SK-N-SH (cell line): ENCODE results near the gene SPOUT1. TPM values are rescaled to one million over a fixed set of nuclear protein-coding genes. Genes with fewer than 3 reads are reported as not detected.
A peak's percentile ranks its signal among the peaks of the same experiment; 100 is the strongest.

ENCODE experiments used
- CTCF ChIA-PET: fragments of 300-600, 350-600 bp; formaldehyde crosslinking; extraction: SDS; loops from one replicate; lab custom pipeline; 2021; lab: Yijun Ruan, JAX
- POLR2A ChIA-PET: fragments of 350-600 bp; sonication (Branson Sonifier 250); formaldehyde crosslinking; extraction: SDS; loops from one replicate; lab custom pipeline; 2020; ENCODE audit warnings: antibody characterized with exemption, inconsistent platforms; lab: Yijun Ruan, JAX
- DNase-seq: peaks from one replicate; pipeline ENCODE4 v3.0.0; 2012
- H2AFZ ChIP-seq: fragments of 200-600 bp; sonication (generic); 2 replicates; pipeline ENCODE4 v1.8.1; 2016; ENCODE audit warnings: antibody characterized with exemption, mild to moderate bottlenecking, low read depth
- H3F3A ChIP-seq: fragments of 200-600 bp; sonication (generic); replicated peaks from 2 replicates; pipeline ENCODE3; 2016; ENCODE audit warnings: antibody characterized with exemption, mild to moderate bottlenecking; ENCODE audit not compliant: insufficient read depth
- H3K27ac ChIP-seq, 2 experiments: fragments of 200-500 bp in 1 of 2; fragments of 200-600 bp in 1 of 2; sonication (Bioruptor generic) in 1 of 2; sonication (generic), shearing (Covaris generic) in 1 of 2; 2 replicates each; pipeline versions ENCODE4 v1.5.1 to v1.6.1; 2014 to 2016; ENCODE audit warnings: low read depth in 2 of 2, inconsistent platforms in 1 of 2, low read length in 1 of 2, mild to moderate bottlenecking in 1 of 2, mixed read lengths in 1 of 2
- H3K27me3 ChIP-seq: fragments of 200-600 bp; sonication (generic), shearing (Covaris generic); 2 replicates; pipeline ENCODE4 v1.6.1; 2016; ENCODE audit warnings: mixed run types; ENCODE audit not compliant: insufficient read depth
- H3K36me3 ChIP-seq, 2 experiments: fragments of 200-500 bp in 1 of 2; fragments of 200-600 bp in 1 of 2; sonication (Bioruptor generic) in 1 of 2; sonication (generic) in 1 of 2; replicated peaks in 1 of 2; 2 replicates each; pipeline versions ENCODE3 to v1.5.1; 2014 to 2016; ENCODE audit warnings: low read length in 1 of 2, mild to moderate bottlenecking in 1 of 2; ENCODE audit not compliant: insufficient read depth in 2 of 2, control insufficient read depth in 1 of 2
- H3K4me1 ChIP-seq, 2 experiments: fragments of 200-500 bp in 1 of 2; fragments of 200-600 bp in 1 of 2; sonication (Bioruptor generic) in 1 of 2; sonication (generic), shearing (Covaris generic) in 1 of 2; 2 replicates each; pipeline versions ENCODE4 v1.5.1 to v1.6.1; 2014 to 2016; ENCODE audit warnings: low read depth in 1 of 2, low read length in 1 of 2, mixed run types in 1 of 2; ENCODE audit not compliant: insufficient read depth in 2 of 2, control insufficient read depth in 1 of 2
- H3K4me2 ChIP-seq: fragments of 200-600 bp; sonication (generic), shearing (Covaris generic); 2 replicates; pipeline ENCODE4 v1.6.1; 2017; ENCODE audit warnings: mixed run types
- H3K4me3 ChIP-seq, 2 experiments: fragments of 200-500 bp in 1 of 2; fragments of 200-600 bp in 1 of 2; sonication (Bioruptor generic) in 1 of 2; sonication (generic), shearing (Covaris generic) in 1 of 2; 2 replicates each; pipeline versions ENCODE4 v1.5.1 to v1.8.1; 2014 to 2016; ENCODE audit warnings: low read depth in 2 of 2, inconsistent platforms in 1 of 2, low read length in 1 of 2, mild to moderate bottlenecking in 1 of 2, mixed read lengths in 1 of 2, moderate library complexity in 1 of 2
- H3K79me2 ChIP-seq: fragments of 200-600 bp; sonication (generic); 2 replicates; pipeline ENCODE4 v1.8.1; 2017; ENCODE audit warnings: mild to moderate bottlenecking; ENCODE audit not compliant: insufficient read depth
- H3K9ac ChIP-seq: fragments of 200-600 bp; sonication (generic); 2 replicates; pipeline ENCODE4 v1.6.1; 2017; ENCODE audit warnings: mixed run types
- H3K9me2 ChIP-seq: fragments of 200-600 bp; sonication (generic); 2 replicates; pipeline ENCODE4 v1.6.1; 2017; ENCODE audit warnings: mixed run types
- H3K9me3 ChIP-seq: fragments of 200-600 bp; sonication (generic); 2 replicates; pipeline ENCODE4 v1.6.1; 2017; ENCODE audit warnings: mixed run types, mild to moderate bottlenecking, moderate library complexity
- H4K20me1 ChIP-seq: fragments of 200-600 bp; sonication (generic); 2 replicates; pipeline ENCODE4 v1.6.1; 2017; ENCODE audit warnings: mild to moderate bottlenecking, mixed run types; ENCODE audit not compliant: insufficient read depth
- EP300 ChIP-seq, 2 experiments: IDR thresholded peaks; 2 replicates each; pipeline versions ENCODE4 v1.4.0 to v1.6.1; 2012; ENCODE audit warnings: borderline replicate concordance in 1 of 2, low read depth in 1 of 2, low read length in 1 of 2
- EZH2phosphoT487 ChIP-seq: fragments of 200-600 bp; sonication (generic); IDR thresholded peaks from 2 replicates; pipeline ENCODE4 v1.6.1; 2017; ENCODE audit warnings: low read depth, mixed run types, mild to moderate bottlenecking, antibody characterized with exemption, moderate library complexity, borderline replicate concordance
- FOXJ3 ChIP-seq: sonication (generic); formaldehyde crosslinking; IDR thresholded peaks from 2 replicates; pipeline ENCODE4 v1.5.1; 2020; ENCODE audit warnings: mild to moderate bottlenecking, missing genetic modification reagents
- GATA2 ChIP-seq: sonication (generic); formaldehyde crosslinking; IDR thresholded peaks from 2 replicates; pipeline ENCODE4 v1.5.0; 2020; ENCODE audit warnings: mild to moderate bottlenecking, missing genetic modification reagents
- MEF2A ChIP-seq: IDR thresholded peaks from 2 replicates; pipeline ENCODE4 v1.4.0; 2012; ENCODE audit warnings: low read depth, borderline replicate concordance
- NFIC ChIP-seq: IDR thresholded peaks from 2 replicates; pipeline ENCODE4 v1.4.0; 2012; ENCODE audit warnings: borderline replicate concordance
- NRF1 ChIP-seq: IDR thresholded peaks from 2 replicates; pipeline ENCODE4 v1.6.1; 2012; ENCODE audit warnings: low read depth, mild to moderate bottlenecking, low read length
- POLR2AphosphoS5 ChIP-seq: IDR thresholded peaks from 2 replicates; pipeline ENCODE4 v1.6.1; 2012; ENCODE audit warnings: low read depth, low read length
- RAD21 ChIP-seq: IDR thresholded peaks from 2 replicates; pipeline ENCODE4 v1.6.1; 2012; ENCODE audit warnings: mild to moderate bottlenecking, low read length
- RFX5 ChIP-seq: IDR thresholded peaks from 2 replicates; pipeline ENCODE4 v1.6.1; 2012; ENCODE audit warnings: mild to moderate bottlenecking, improper control_type of control experiment, low read length
- RXRA ChIP-seq: IDR thresholded peaks from 2 replicates; pipeline ENCODE4 v1.4.0; 2012; ENCODE audit warnings: low read depth, mild to moderate bottlenecking, borderline replicate concordance
- TCF12 ChIP-seq: IDR thresholded peaks from 2 replicates; pipeline ENCODE4 v1.4.0; 2012
- TEAD4 ChIP-seq: IDR thresholded peaks from 2 replicates; pipeline ENCODE4 v1.4.0; 2012; ENCODE audit warnings: mild to moderate bottlenecking, borderline replicate concordance; ENCODE audit not compliant: insufficient read depth
- YY1 ChIP-seq: IDR thresholded peaks from 2 replicates; pipeline ENCODE4 v1.4.0; 2012; ENCODE audit warnings: low read depth, mild to moderate bottlenecking
- WGBS: methylation state at CpG from one replicate; pipeline ENCODE4 v1.1.6; 2017; ENCODE audit warnings: low lambda C conversion rate; 5-methylcytosine and 5-hydroxymethylcytosine counted together
- polyA plus RNA-seq, 3 experiments: library from polyadenylated mRNA; depleted of rRNA; stranded (reverse); fragments of >200 nt; gene quantifications; 2 replicates each; pipeline ENCODE4 v1.2.3, GENCODE V29; 2012
- TF ChIP-seq, protein P1 (sequence below): fragments of 150-350 bp; IDR thresholded peaks from 2 replicates; pipeline ENCODE4 v1.6.1; 2017; ENCODE audit warnings: antibody characterized with exemption, low read length, low read depth, borderline replicate concordance
- TF ChIP-seq, protein P2 (sequence below): IDR thresholded peaks from 2 replicates; pipeline ENCODE4 v1.6.1; 2012; ENCODE audit warnings: mild to moderate bottlenecking, low read depth, low read length, moderate library complexity
- TF ChIP-seq, protein P3 (sequence below): IDR thresholded peaks from 2 replicates; pipeline ENCODE4; 2012

SPOUT1 gene
- polyA plus RNA-seq, 1 of the 3 experiments (the other 2 are of a cell fraction) = 44.2 TPM

DNA sequence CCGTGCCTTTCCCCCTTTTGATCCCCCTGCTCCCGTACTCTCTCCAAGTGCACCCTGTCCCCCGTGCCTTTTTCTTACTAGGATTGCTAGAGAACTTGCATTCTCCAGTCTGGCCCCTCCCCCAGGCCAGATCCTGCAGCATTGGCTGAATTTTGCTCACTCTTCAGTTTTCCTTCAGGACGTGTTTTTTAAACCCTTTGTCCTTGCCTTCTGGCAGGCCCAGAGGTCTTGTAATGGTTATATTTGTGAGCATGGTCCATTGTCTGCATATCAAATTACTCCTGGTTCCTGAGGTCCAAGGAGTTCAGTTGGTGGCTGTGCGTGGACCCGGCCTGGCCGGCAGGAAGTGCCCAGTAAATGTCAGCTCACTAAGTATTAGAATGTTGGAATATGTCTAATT is 41.9 kb downstream of the SPOUT1 start:
- peaks cover 0 to 22% of the 10 kb centered on the region in 2 experiments for H3K36me3 ChIP-seq
- POLR2A ChIA-PET = interaction anchor here (1.8 kb wide), 1 partner anchor 30 kb away, joined by 6 read pairs; the partner anchor contains the start of gene ENDOG
- H3K79me2 ChIP-seq = peaks cover 28% of the 10 kb centered on the region
- WGBS = 15% methylated on average over 7 of the region's 7 CpGs
- peak overlapping the region; percentile 61 for H2AFZ ChIP-seq
- no peaks in the 10 kb centered on the region for H4K20me1 ChIP-seq
- CTCF ChIA-PET = interaction anchor here (1.2 to 2.8 kb wide), 2 partner anchors 31 to 54 kb away, joined by 3 to 14 read pairs; partner anchors contain the start of gene ENDOG
- H3K27me3 ChIP-seq = no peaks in the 10 kb centered on the region
- H3K9me2 ChIP-seq = no peaks in the 10 kb centered on the region
- peak overlapping the region; percentile 74 to 93 for H3K4me3 ChIP-seq
- TF ChIP-seq, protein P1, sequence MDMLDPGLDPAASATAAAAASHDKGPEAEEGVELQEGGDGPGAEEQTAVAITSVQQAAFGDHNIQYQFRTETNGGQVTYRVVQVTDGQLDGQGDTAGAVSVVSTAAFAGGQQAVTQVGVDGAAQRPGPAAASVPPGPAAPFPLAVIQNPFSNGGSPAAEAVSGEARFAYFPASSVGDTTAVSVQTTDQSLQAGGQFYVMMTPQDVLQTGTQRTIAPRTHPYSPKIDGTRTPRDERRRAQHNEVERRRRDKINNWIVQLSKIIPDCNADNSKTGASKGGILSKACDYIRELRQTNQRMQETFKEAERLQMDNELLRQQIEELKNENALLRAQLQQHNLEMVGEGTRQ = no peak
- TF ChIP-seq TEAD4 = no peak
- no peak for TF ChIP-seq FOXJ3 (CRISPR knock-in tag)
- no peak for TF ChIP-seq TCF12
- no peak for TF ChIP-seq NFIC
- no peak for TF ChIP-seq POLR2AphosphoS5
- no peak for TF ChIP-seq RFX5
- TF ChIP-seq YY1 = no peak
- no peak for TF ChIP-seq GATA2 (CRISPR knock-in tag)
- TF ChIP-seq, protein P2, sequence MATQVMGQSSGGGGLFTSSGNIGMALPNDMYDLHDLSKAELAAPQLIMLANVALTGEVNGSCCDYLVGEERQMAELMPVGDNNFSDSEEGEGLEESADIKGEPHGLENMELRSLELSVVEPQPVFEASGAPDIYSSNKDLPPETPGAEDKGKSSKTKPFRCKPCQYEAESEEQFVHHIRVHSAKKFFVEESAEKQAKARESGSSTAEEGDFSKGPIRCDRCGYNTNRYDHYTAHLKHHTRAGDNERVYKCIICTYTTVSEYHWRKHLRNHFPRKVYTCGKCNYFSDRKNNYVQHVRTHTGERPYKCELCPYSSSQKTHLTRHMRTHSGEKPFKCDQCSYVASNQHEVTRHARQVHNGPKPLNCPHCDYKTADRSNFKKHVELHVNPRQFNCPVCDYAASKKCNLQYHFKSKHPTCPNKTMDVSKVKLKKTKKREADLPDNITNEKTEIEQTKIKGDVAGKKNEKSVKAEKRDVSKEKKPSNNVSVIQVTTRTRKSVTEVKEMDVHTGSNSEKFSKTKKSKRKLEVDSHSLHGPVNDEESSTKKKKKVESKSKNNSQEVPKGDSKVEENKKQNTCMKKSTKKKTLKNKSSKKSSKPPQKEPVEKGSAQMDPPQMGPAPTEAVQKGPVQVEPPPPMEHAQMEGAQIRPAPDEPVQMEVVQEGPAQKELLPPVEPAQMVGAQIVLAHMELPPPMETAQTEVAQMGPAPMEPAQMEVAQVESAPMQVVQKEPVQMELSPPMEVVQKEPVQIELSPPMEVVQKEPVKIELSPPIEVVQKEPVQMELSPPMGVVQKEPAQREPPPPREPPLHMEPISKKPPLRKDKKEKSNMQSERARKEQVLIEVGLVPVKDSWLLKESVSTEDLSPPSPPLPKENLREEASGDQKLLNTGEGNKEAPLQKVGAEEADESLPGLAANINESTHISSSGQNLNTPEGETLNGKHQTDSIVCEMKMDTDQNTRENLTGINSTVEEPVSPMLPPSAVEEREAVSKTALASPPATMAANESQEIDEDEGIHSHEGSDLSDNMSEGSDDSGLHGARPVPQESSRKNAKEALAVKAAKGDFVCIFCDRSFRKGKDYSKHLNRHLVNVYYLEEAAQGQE = no peak
- TF ChIP-seq NRF1 = no peak
- TF ChIP-seq RAD21 = no peak
- TF ChIP-seq EP300 (IDR thresholded peaks at IDR 0.05; ENCODE audit: borderline replicate concordance in 1 of 2, low read depth in 1 of 2, low read length in 1 of 2) = no peak
- TF ChIP-seq, protein P3, sequence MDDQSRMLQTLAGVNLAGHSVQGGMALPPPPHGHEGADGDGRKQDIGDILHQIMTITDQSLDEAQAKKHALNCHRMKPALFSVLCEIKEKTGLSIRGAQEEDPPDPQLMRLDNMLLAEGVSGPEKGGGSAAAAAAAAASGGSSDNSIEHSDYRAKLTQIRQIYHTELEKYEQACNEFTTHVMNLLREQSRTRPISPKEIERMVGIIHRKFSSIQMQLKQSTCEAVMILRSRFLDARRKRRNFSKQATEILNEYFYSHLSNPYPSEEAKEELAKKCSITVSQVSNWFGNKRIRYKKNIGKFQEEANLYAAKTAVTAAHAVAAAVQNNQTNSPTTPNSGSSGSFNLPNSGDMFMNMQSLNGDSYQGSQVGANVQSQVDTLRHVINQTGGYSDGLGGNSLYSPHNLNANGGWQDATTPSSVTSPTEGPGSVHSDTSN = no peak
- no peak for TF ChIP-seq EZH2phosphoT487
- no peak for TF ChIP-seq MEF2A
- TF ChIP-seq RXRA = no peak
- TF ChIP-seq, all 33 proteins: peak for 0
- Histone ChIP-seq H3K9ac (peak overlapping the region; percentile 75), H3K4me2 (peak overlapping the region; percentile 91), H3K27ac (peak overlapping the region in 1 of 2 experiments; percentile 56; a peak in 1 of 4 replicates), H3F3A (peaks cover 5% of the 10 kb centered on the region), H3K4me1 (peaks cover 0 to 10% of the 10 kb centered on the region in 2 experiments; a peak in 1 of 4 replicates), H3K9me3 (no peaks in the 10 kb centered on the region)
- DNase-seq = no peak
